ENCODE data around the gene CA14. TPM values are rescaled to one million over a fixed set of nuclear protein-coding genes. Genes with fewer than 3 reads are reported as not detected.
"Not testable (repeated sequence)": the region's sequence is repeated elsewhere in the genome, so short reads cannot be mapped to it uniquely, and the experiment has no call there.

Gene CA14
- total RNA-seq, 2 experiments from 2014 or later, result not detected

GRCh38 chr1:150281758-150282557 lies 24.4 kb downstream of the CA14 start, which contains the start of gene CIART:
CIART (plus strand) TSS chr1:150282554; CDS start chr1:150283268, 714 bp downstream.
- H3K9me3 Mint-ChIP-seq (ENCODE audit: insufficient read depth), result no peaks in the 10 kb centered on the region
- H3K4me3 Mint-ChIP-seq, result peak within 1 kb of the TSS; percentile 71
- peak within 1 kb of the TSS; percentile 80 for H3K27ac Mint-ChIP-seq
- H3K27me3 Mint-ChIP-seq (ENCODE audit: low read depth), result peaks cover 11% of the 10 kb centered on the region
- H3K4me1 Mint-ChIP-seq (ENCODE audit: low read depth), result peaks cover 24% of the 10 kb centered on the region
- ChIA-PET CTCF (interaction anchor here (0.7 to 6.1 kb wide), 9 partner anchors 9 to 235 kb away, joined by 3 to 92 read pairs (median 7); partner anchors contain the start of genes APH1A, CA14 and RPRD2), POLR2A (interaction anchor here (0.6 to 1.3 kb wide), 4 partner anchors 13 to 261 kb away, joined by 3 to 5 read pairs (median 4); partner anchors contain the start of gene APH1A)
- DNase-seq (peak; percentile 83), ATAC-seq (peak; percentile 92)
- H3K36me3 Mint-ChIP-seq (ENCODE audit: low read depth), result peaks cover 2% of the 10 kb centered on the region

- Mint-ChIP-seq H3K36me3 (ENCODE audit: low read depth) (peaks cover 2% of the 10 kb centered on the region), H3K9me3 (ENCODE audit: insufficient read depth) (no peaks in the 10 kb centered on the region), H3K4me1 (ENCODE audit: low read depth) (peaks cover 24% of the 10 kb centered on the region), H3K27me3 (ENCODE audit: low read depth) (peaks cover 11% of the 10 kb centered on the region), H3K27ac (no peak overlapping the region), H3K4me3 (peak overlapping the region; percentile 71)
- no peak for ATAC-seq
- ChIA-PET CTCF (interaction anchor here (6.1 kb wide), 1 partner anchor 27 kb away, joined by 92 read pairs; the partner anchor contains the start of gene CA14), POLR2A (interaction anchor here (1.2 kb wide), 1 partner anchor 13 kb away, joined by 4 read pairs; the partner anchor contains the start of gene APH1A)
- DNase-seq, result no peak
Measured at GRCh38 chr1:150282558-150282958, 25.0 kb downstream of the CA14 start.

GRCh38 chr1:150283260-150283659 lies 25.7 kb downstream of the CA14 start:
- peaks cover 2% of the 10 kb centered on the region for H3K36me3 Mint-ChIP-seq (ENCODE audit: low read depth)
- H3K27ac Mint-ChIP-seq, result no peak overlapping the region
- H3K9me3 Mint-ChIP-seq (ENCODE audit: insufficient read depth), result no peaks in the 10 kb centered on the region
- DNase-seq, result no peak
- POLR2A ChIA-PET, result interaction anchor here (1.2 kb wide), 1 partner anchor 14 kb away, joined by 4 read pairs; the partner anchor contains the start of gene APH1A
- H3K4me1 Mint-ChIP-seq (ENCODE audit: low read depth), result peaks cover 24% of the 10 kb centered on the region
- peaks cover 11% of the 10 kb centered on the region for H3K27me3 Mint-ChIP-seq (ENCODE audit: low read depth)
- H3K4me3 Mint-ChIP-seq, result no peak overlapping the region
- CTCF ChIA-PET, result interaction anchor here (6.1 kb wide), 1 partner anchor 27 kb away, joined by 92 read pairs; the partner anchor contains the start of gene CA14
- ATAC-seq, result no peak

- H3K27ac Mint-ChIP-seq, result no peak overlapping the region
- peaks cover 7% of the 10 kb centered on the region for H3K4me1 Mint-ChIP-seq (ENCODE audit: low read depth)
- H3K9me3 Mint-ChIP-seq (ENCODE audit: insufficient read depth), result no peaks in the 10 kb centered on the region
- no peak for ATAC-seq
- no peaks in the 10 kb centered on the region for H3K27me3 Mint-ChIP-seq (ENCODE audit: low read depth)
- ChIA-PET POLR2A (no interaction called here), CTCF (interaction anchor here (3.6 kb wide), 1 partner anchor 33 kb away, joined by 24 read pairs; no protein-coding TSS in a partner anchor)
- H3K4me3 Mint-ChIP-seq, result no peak overlapping the region
- H3K36me3 Mint-ChIP-seq (ENCODE audit: low read depth), result no peaks in the 10 kb centered on the region
- DNase-seq, result no peak
Measured at GRCh38 chr1:150288382-150288781, 30.8 kb downstream of the CA14 start.

GRCh38 chr1:150288822-150289221 lies 31.2 kb downstream of the CA14 start:
- ChIA-PET POLR2A (no interaction called here), CTCF (interaction anchor here (3.6 kb wide), 1 partner anchor 33 kb away, joined by 24 read pairs; no protein-coding TSS in a partner anchor)
- Mint-ChIP-seq H3K9me3 (ENCODE audit: insufficient read depth) (no peaks in the 10 kb centered on the region), H3K27ac (no peak overlapping the region), H3K4me3 (no peak overlapping the region), H3K36me3 (ENCODE audit: low read depth) (no peaks in the 10 kb centered on the region), H3K4me1 (ENCODE audit: low read depth) (peaks cover 9% of the 10 kb centered on the region), H3K27me3 (ENCODE audit: low read depth) (no peaks in the 10 kb centered on the region)
- ATAC-seq (no peak), DNase-seq (no peak)

GRCh38 chr1:150293433-150294253 lies 36.1 kb downstream of the CA14 start, which contains the start of gene MRPS21:
MRPS21 (plus strand) TSS chr1:150293861; CDS start chr1:150294367, 506 bp downstream.
- H3K4me1 Mint-ChIP-seq (ENCODE audit: low read depth), result peaks cover 27% of the 10 kb centered on the region
- H3K9me3 Mint-ChIP-seq (ENCODE audit: insufficient read depth), result no peaks in the 10 kb centered on the region
- H3K4me3 Mint-ChIP-seq, result peak within 1 kb of the TSS; percentile 90
- ChIA-PET CTCF (no interaction called here), POLR2A (interaction anchor here (0.9 kb wide), 1 partner anchor 286 kb away, joined by 3 read pairs; the partner anchor contains the start of gene MCL1)
- ATAC-seq (peak; percentile 96), DNase-seq (peak; percentile 94)
- H3K27me3 Mint-ChIP-seq (ENCODE audit: low read depth), result no peaks in the 10 kb centered on the region
- peaks cover 24% of the 10 kb centered on the region for H3K36me3 Mint-ChIP-seq (ENCODE audit: low read depth)
- H3K27ac Mint-ChIP-seq, result peak within 1 kb of the TSS; percentile 97

- Mint-ChIP-seq H3K27me3 (ENCODE audit: low read depth) (no peaks in the 10 kb centered on the region), H3K27ac (no peak overlapping the region), H3K4me1 (ENCODE audit: low read depth) (peaks cover 29% of the 10 kb centered on the region), H3K9me3 (ENCODE audit: insufficient read depth) (no peaks in the 10 kb centered on the region), H3K4me3 (peak overlapping the region; percentile 50), H3K36me3 (ENCODE audit: low read depth) (peaks cover 33% of the 10 kb centered on the region)
- ChIA-PET CTCF (interaction anchor here (1.3 kb wide), 1 partner anchor 39 kb away, joined by 7 read pairs; no protein-coding TSS in a partner anchor), POLR2A (interaction anchor here (1.0 to 1.4 kb wide), 3 partner anchors 8 to 62 kb away, joined by 3 to 4 read pairs (median 3); no protein-coding TSS in a partner anchor)
- ATAC-seq (no peak), DNase-seq (no peak)
Measured at GRCh38 chr1:150295476-150295875, 37.9 kb downstream of the CA14 start.

- H3K27ac Mint-ChIP-seq, result no peak overlapping the region
- ChIA-PET CTCF (no interaction called here), POLR2A (no interaction called here)
- DNase-seq, result no peak
- ATAC-seq, result no peak
- peaks cover 51% of the 10 kb centered on the region for H3K36me3 Mint-ChIP-seq (ENCODE audit: low read depth)
- H3K9me3 Mint-ChIP-seq (ENCODE audit: insufficient read depth), result no peaks in the 10 kb centered on the region
- H3K27me3 Mint-ChIP-seq (ENCODE audit: low read depth), result no peaks in the 10 kb centered on the region
- H3K4me1 Mint-ChIP-seq (ENCODE audit: low read depth), result peaks cover 18% of the 10 kb centered on the region
- no peak overlapping the region for H3K4me3 Mint-ChIP-seq
Measured at GRCh38 chr1:150299716-150300115, 42.1 kb downstream of the CA14 start.

GRCh38 chr1:150302338-150302737 lies 44.8 kb downstream of the CA14 start:
- H3K27me3 Mint-ChIP-seq (ENCODE audit: low read depth), result no peaks in the 10 kb centered on the region
- no peak overlapping the region for H3K4me3 Mint-ChIP-seq
- peaks cover 4% of the 10 kb centered on the region for H3K4me1 Mint-ChIP-seq (ENCODE audit: low read depth)
- no peaks in the 10 kb centered on the region for H3K9me3 Mint-ChIP-seq (ENCODE audit: insufficient read depth)
- POLR2A ChIA-PET, result interaction anchor here (1.0 kb wide), 1 partner anchor 33 kb away, joined by 3 read pairs; the partner anchor contains the start of gene APH1A
- ATAC-seq (no peak), DNase-seq (no peak)
- H3K36me3 Mint-ChIP-seq (ENCODE audit: low read depth), result peaks cover 42% of the 10 kb centered on the region
- CTCF ChIA-PET, result interaction anchor here (1.0 kb wide), 1 partner anchor 10 kb away, joined by 3 read pairs; no protein-coding TSS in a partner anchor
- H3K27ac Mint-ChIP-seq, result no peak overlapping the region

- Mint-ChIP-seq H3K27ac (no peak overlapping the region), H3K9me3 (ENCODE audit: insufficient read depth) (no peaks in the 10 kb centered on the region), H3K27me3 (ENCODE audit: low read depth) (no peaks in the 10 kb centered on the region), H3K4me3 (no peak overlapping the region), H3K36me3 (ENCODE audit: low read depth) (peaks cover 41% of the 10 kb centered on the region), H3K4me1 (ENCODE audit: low read depth) (peaks cover 2% of the 10 kb centered on the region)
- DNase-seq (no peak), ATAC-seq (no peak)
- ChIA-PET CTCF (no interaction called here), POLR2A (interaction anchor here (1.1 kb wide), 1 partner anchor 8 kb away, joined by 3 read pairs; no protein-coding TSS in a partner anchor)
Measured at GRCh38 chr1:150302902-150303301, 45.3 kb downstream of the CA14 start.

GRCh38 chr1:150308585-150308984 lies 51.0 kb downstream of the CA14 start:
- ATAC-seq; DNase-seq; H3K4me3 Mint-ChIP-seq; POLR2A ChIA-PET; H3K9me3 Mint-ChIP-seq (ENCODE audit: insufficient read depth); H3K4me1 Mint-ChIP-seq (ENCODE audit: low read depth); H3K27ac Mint-ChIP-seq; CTCF ChIA-PET; H3K27me3 Mint-ChIP-seq (ENCODE audit: low read depth): not testable (repeated sequence)
- H3K36me3 Mint-ChIP-seq (ENCODE audit: low read depth), result peaks cover 23% of the 10 kb centered on the region

Measured in activated CD8-positive, alpha-beta T cell treated with anti-CD3 and anti-CD28 coated beads, Interleukin-2, amount 10 ng/mL, durations not matched to agents 7 days and 5 days (primary cell).